ENCODE measurements around the gene KCTD5.
"Not testable (repeated sequence)": the region's sequence is repeated elsewhere in the genome, so short reads cannot be mapped to it uniquely, and the experiment has no call there.

Gene KCTD5, protein sequence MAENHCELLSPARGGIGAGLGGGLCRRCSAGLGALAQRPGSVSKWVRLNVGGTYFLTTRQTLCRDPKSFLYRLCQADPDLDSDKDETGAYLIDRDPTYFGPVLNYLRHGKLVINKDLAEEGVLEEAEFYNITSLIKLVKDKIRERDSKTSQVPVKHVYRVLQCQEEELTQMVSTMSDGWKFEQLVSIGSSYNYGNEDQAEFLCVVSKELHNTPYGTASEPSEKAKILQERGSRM

DNA sequence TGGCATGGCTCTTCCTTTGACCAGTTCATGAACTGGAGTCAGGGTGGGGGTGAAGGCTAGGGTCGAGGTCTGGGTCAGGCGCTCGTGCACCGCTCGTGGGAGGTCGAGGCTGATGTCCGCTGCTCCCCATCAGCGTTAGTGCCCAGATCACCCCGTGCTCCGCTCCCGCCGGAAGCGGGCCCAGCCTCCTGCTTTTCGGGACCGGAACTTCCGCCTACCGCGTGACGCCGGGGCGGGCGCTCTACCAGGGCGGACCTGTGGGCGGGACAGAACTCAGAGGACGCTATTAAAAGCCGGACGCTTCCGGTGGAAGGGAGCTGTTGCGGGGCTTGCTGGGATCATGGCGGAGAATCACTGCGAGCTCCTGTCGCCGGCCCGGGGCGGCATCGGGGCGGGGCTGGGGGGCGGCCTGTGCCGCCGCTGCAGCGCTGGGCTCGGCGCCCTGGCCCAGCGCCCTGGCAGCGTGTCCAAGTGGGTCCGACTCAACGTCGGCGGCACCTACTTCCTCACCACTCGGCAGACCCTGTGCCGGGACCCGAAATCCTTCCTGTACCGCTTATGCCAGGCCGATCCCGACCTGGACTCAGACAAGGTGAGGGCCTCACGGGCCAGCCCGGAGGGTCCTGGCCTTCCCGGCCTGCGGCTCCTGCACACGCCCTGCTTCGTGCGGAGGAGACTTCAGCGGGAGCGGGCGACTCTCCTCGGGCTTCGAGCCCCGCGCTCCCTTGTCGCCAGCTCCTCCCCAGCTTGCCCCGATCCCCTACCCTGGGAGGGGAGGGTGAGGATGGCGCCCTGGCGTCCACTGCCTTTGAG lies at the start of gene KCTD5:
KCTD5 (plus strand) TSS at position 315 of the 813 bp plus-strand sequence; CDS start at position 341, 26 bp downstream.
- peak; percentile 87 to 88 for DNase-seq

DNA sequence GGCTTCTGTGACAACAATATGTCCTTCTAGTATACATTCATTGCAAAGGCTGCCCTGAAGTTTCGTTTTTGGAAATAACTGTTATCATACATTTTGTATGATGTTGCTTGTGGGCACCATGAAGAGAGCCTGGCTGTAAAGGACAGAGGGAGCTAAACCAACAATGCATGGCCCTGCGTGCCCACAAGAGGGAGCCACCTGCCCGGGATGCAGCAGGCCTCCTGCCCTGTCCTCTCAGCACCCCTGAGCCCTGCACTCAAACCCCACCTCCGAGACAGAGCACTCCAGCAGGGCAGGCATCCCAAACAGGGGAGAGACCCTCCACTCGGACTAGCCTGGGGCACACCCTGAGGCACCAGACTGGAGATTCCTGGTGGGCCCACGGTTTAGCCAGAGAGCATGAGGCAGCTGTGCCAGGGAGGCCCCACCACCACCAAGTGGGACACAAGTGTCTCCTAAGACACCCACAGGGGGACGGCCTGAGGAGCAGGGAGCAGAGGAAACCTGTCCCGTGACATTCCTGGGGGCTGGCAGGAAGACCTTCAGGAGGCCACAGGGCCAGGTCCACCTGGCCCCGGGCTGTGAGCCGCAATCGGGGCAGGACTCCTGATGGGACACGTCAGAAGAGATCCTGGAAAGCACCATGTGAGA lies 43.1 kb upstream of the KCTD5 start:
- not testable (repeated sequence) for DNase-seq

DNA sequence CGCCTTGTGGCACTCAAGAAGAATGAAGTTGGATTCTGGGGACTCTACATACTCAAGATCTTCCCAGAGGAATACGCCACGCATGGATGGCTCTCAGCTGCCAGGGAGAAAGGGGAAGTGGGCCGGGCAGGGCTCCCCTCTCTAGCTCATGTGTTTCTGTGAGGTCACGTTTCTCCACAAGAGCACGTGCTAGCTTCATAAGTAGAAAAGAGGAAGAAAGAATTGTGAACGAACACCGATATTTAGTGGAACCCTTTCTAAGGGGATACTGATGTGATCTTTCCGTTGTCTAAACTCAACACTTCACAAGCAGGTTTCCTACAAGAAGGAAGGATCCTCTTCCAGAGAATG lies 42.6 kb upstream of the KCTD5 start:
- DNase-seq = not testable (repeated sequence)

DNA sequence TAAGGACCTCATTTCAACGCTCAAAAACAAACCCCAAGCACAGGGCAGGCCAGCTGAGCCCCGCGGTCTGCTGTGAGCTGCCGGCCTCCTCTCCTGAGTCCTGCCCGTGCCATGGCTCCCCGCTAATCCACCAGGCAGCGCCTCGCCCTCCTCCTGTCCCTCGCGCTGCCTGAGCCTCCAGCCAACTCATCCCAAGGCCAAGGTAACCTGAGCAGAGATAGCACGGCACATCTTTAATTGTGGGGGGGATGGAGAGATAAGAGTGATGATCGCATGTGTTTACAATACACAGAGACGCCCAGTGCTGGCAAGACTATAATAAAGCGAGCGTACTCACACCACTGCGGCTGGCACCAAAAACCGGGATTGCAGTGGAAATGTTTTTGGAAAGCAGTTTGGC lies 39.8 kb upstream of the KCTD5 start:
- DNase-seq = not testable (repeated sequence)

DNA sequence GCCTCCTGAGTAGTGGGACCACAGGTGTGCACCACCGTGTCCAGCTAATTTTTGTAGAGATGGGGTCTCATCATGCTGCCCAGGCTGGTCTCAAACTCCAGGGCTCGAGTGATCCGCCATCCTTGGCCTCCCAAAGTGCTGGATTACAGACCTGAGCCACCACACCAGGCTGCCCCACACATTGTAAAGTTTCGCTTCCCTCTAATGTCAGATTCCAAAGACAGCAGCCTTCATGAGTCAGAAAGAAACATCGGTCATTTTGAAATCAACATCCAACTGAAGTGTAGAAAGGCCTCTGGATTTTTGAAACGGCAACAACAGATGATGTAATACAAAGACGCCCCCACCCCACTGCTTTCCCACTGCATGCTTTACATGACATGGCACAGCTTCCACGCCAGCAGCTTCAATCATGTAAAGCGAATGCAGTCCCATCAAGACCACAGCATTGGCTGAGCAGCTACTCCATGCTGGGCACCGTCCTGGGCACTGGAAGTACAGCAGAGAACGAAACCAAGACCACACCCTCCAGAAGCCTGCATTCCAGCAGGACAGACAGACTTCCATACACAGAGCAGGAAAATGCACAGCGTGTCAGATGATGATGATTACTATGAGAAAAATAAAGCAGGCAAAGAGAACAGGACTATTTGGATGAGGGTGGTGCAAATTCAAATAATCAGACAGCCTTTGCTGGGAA lies 37.4 kb upstream of the KCTD5 start:
- DNase-seq = not testable (repeated sequence)

DNA sequence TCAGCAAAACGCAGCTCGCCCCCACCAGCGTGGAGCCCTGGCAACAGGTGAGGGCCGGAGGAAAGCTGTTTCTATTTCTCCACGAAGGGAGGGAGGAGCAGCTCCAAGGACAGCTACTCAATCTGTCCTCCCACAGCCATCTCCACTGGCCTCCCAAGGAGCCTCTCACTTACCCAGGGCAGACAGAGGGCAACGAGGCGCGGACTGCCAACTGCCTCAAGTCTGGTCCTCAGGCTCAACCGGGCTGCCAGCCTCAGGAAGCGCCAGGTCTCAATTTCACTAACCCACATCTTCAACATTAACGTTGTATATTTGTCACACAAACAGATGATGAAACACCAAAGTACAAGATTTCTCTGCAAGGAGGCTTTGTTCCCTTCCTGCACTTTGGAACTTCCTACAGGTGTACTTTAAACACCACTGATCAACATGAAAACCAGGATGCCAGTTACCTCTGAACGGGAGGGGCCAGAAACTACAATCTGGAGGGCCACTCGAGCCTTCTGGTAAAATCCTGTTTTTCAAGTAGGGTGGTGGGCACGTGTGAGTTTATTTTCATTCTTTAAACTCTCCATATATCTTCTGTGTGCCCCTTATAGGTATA lies 31.0 kb upstream of the KCTD5 start:
- not testable (repeated sequence) for DNase-seq

DNA sequence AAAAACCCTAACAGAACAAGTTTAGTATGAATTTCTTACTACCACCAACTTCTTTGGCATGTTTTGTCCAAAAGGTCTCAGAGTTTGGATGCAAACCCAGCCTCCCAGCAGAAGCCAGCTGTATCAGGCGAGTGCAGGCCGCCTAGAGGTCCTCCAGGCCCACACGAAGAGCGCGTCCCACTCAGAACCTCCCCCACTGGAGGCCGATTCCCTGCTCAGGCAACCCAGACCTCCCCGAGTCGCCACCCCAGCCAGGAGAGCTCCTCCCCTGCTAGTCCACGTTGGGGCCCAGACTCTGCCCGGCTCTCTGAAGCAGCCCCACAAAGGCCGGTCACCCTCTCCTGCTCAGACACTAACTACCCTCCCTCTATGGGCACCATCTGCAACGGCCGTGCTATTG lies 28.4 kb upstream of the KCTD5 start:
- DNase-seq = not testable (repeated sequence)

DNA sequence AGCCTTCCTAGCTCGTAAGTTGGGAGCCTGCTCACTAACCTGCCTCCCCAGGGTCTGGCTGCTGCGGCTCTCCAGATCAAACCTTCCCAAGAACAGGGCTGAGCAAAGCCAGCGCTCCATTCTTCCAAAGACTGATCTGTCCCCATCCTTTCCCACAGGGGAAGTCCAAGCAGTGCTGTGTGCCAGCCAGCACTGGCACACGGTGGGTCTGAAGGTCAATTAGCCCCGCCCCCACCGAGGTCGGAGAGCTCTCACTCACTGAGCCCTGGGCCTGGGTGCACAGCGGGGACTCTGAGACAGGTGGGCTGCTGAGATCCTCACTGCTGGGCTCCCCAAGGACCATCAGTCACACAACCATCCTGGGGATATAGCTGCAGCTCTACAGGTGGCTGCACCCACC lies 27.4 kb upstream of the KCTD5 start:
- DNase-seq = not testable (repeated sequence)

DNA sequence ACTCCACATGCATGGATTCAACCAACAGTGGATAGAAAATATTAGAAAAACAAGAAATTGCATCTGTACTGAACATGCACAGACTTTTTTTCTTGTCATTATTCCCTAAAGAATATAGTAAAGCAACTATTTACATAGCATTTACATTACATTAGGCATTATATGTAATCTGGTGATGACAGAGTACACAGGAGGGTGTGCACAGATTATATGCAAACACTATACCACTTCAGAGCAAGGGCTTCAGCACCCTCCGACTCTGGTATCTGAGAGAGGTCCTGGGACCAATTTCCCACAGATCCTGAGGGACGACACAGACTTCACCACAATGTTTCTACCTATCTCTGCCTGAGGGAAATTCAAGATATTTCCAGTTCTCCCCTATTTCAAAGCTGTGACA lies 25.3 kb upstream of the KCTD5 start:
- no peak for DNase-seq

DNA sequence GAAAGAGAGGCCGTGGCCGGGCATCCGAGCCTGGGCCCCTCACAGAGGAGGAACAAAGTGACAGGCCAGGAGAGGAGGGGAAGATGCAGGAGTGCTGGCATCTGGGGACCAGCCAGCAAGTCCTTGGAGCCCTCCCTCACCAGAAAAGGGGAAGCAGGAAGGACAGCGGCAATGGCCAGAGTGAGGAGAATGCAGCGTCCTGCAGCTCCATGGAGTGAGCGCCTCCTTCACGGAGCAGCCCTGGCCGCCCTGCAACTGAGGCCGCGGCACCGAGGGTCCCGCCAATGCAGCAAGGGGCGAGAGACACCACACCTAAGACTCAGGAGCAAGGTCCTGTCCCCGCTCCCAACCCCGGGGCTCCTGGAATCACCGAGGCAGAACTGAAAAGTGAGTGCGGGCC lies 24.5 kb upstream of the KCTD5 start:
- DNase-seq = not testable (repeated sequence)

DNA sequence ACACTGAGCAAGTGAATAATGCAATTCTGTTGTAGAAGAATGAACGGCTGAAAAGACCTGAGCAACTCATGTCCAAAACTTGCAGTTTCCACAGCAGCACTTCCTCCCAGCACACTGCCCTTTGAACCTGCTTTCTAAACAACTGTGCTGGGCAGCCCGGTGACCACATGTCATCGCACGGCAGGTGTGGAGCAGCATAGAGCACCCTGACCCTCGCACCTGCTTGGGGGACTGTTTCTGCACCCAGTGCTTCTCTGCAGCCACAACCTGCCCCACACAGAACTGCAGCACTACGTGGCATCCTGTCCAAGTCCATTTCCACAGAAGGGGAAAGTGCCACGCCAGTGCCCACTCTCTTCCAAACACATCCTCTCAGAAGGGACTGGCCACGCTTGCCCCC lies 22.8 kb upstream of the KCTD5 start:
- DNase-seq = not testable (repeated sequence)

DNA sequence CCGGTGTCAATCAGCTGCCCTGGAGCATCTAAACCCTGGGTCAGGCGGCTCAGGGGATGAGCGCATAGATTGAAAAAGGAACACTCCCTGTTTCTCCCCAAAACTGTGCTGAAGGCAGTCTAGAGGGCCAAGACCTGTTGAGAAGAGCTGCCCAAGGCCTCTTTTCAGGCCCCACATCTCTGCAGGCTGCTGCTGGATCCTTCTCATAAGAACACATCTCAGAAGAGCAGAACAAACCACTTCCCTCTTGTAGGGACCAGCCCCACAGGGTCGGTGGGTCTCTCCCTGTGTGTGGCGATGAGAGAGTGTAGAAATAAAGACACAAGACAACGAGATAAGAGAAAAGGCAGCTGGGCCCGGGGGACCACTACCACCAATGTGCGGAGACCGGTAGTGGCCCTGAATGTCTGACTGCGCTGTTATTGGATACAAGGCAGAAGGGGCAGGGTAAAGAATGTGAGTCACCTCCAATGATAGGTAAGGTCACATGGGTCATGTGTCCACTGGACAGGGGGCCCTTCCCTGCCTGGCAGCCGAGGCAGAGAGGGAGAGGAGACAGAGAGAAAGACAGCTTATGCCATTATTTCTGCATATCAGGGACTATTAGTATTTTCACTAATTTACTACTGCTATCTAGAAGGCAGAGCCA lies 22.2 kb upstream of the KCTD5 start:
- DNase-seq = not testable (repeated sequence)

DNA sequence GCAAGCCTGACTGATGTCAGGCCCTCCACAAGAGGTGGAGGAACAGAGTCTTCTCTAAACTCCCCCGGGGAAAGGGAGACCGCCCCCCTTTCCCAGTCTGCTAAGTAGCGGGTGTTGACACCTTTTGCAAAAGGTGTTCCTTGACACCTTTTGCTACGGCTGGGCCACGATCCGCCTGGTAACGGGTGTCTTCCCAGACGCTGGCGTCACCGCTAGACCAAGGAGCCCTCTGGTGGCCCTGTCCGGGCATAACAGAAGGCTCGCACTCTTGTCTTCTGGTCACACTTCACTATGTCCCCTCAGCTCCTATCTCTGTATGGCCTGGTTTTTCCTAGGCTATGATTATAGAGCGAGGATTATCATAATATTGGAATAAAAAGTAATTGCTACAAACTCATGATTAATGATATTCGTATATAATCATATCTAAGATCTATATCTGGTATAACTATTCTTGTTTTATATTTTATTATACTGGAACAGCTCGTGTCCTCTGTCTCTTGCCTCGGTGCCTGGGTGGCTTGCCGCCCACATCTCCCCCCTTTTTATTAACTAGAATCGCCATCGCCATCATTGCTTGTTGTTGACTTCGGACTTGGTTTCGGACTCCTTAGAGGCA lies 21.5 kb upstream of the KCTD5 start:
- not testable (repeated sequence) for DNase-seq

DNA sequence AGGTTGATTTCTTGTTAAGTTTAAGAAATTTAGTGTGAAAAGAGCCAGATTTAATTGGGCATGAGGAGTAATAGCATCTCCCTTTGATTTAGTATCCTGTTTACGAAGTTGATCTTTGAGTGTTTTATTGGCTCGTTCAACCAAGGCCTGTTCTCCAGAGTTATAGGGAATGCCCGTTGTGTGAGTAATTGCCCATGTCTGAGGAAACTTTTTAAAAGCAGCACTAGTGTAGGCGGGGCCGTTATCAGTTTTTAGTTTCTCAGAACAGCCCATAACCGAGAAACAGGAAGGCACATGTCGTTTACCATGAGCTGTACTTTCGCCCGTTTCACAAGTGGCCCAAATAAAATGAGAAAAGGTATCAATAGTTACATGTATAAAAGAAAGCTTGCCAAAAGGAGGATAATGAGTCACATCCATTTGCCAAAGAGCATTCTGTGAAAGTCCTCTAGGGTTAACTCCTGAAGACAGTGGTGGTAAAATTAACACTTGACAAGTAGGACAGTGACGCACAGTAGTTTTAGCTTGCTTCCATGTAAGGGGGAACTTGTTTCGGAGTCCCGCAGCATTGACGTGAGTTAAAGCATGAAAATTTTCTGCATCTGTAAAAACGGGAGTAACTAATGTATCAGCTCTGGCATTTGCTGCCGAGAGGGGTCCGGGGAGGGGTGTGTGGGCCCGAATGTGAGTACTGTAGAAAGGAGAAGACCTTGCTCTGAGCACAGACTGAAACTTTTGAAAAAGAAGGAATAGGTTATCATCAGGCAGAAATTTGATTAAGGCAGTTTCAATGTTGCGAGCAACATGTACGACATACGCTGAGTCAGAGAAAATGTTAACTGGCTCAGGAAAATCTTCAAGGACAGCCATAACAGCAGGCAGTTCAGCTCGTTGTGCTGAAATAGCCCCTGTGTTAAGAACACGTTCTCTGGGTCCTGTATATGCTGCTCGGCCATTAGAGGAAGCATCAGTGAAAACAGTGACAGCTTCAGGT lies 18.5 kb upstream of the KCTD5 start:
- DNase-seq = no peak

DNA sequence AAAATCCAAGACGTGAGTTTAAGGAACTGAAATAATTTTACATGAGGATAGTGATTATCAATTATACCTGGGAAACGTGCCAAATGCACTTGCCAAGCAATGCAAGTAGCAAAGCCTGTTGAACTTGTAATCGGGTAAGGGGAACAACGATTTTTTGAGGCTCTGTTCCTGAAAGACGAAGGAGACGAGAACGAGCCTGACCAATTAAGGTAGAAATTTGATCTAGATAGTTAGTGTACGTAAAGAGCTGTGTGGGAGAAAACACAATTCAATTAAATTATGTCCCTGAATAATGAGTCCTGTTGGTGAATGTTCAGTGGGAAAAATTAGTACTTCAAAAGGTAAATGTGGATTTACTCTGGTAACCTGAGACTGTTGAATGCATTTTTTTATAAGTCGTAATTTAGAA lies 17.7 kb upstream of the KCTD5 start:
- DNase-seq = no peak

DNA sequence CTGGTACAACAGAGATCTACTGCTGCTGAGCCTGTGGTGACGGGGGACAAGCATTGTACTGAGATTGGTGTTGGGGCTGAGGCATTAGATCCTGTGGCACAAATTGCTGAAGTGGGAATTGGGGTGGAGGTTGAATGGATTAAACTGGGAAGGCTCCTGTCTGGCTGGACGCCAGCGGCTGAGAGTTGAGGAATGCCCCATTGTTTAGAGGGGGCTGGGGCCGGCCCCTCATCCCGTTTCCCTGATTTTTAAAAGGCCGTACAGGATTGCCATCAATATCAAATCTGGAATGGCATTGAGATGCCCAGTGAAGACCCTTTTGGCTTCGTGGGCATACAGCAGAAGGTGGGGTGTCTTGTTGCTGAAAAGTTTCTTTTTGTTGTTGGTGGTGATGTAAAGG lies 15.7 kb upstream of the KCTD5 start:
- not testable (repeated sequence) for DNase-seq

DNA sequence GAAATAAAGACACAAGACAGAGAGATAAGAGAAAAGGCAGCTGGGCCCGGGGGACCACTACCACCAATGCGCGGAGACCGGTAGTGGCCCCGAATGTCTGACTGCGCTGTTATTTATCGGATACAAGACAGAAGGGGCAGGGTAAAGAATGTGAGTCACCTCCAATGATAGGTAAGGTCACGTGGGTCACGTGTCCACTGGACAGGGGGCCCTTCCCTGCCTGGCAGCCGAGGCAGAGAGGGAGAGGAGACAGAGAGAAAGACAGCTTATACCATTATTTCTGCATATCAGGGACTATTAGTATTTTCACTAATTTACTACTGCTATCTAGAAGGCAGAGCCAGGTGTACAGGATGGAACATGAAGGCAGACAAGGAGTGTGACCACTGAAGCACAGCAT lies 12.7 kb upstream of the KCTD5 start:
- DNase-seq = not testable (repeated sequence)

DNA sequence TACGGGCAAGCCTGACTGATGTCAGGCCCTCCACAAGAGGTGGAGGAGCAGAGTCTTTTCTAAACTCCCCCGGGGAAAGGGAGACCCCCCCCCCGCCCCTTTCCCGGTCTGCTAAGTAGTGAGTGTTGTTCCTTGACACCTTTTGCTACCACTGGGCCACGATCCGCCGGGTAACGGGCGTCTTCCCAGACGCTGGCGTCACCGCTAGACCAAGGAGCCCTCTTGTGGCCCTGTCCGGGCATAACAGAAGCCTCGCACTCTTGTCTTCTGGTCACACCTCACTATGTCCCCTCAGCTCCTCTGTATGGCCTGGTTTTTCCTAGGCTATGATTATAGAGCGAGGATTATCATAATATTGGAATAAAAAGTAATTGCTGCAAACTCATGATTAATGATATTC lies 12.3 kb upstream of the KCTD5 start:
- DNase-seq = peak; percentile 28 to 31

DNA sequence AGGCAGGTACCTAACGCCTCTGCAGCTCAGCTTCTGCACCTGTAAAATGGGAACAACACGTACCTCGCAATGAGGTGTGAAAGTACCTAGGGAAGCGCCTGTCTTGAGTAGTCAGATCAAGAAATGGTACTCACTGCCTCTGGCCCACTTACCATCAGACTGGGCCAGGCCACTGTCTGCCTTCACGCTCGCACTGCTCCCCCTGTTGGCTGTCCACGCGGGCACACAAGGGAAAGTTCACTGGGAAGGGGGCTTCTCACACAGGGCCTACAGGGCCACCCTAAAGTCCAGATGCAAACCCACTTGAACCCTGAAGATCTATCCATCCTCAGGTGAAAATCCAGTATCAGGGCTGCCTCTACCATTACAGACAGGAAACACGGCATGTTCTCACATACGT lies 11.1 kb upstream of the KCTD5 start:
- not testable (repeated sequence) for DNase-seq

DNA sequence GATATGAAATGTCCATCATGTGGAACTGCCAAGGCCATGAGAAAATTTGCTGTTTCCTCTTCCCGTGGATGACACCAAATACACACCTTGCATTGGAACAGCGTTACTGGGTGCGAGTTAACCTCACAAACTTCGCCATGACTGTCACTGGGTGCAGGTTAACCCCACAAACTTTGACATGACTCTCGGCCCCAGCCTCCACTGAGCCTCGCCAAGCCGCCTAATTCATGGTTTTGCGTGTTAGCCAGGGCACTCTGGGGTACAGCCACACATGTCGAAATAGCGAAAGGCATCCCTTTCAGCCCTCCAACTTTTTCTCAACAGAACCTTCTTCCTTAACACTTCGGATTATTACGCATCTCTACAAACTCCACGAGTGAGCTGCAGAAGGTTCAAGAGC lies 10.6 kb upstream of the KCTD5 start:
- DNase-seq = no peak
